H1 (cell line): Measurements from ENCODE around the gene TMEM63A. TPM values are rescaled to one million over a fixed set of nuclear protein-coding genes. Genes with fewer than 3 reads are reported as not detected.

ENCODE experiments used
- ATF2 ChIP-seq: IDR thresholded peaks from 2 replicates; pipeline ENCODE4 v1.6.1; 2012; ENCODE audit warnings: low read length, inconsistent platforms
- BCL11A ChIP-seq, 2 experiments: IDR thresholded peaks; one replicate each; pipeline ENCODE4 v1.6.1; 2011; ENCODE audit warnings: low read depth in 2 of 2, low read length in 2 of 2, mild to moderate bottlenecking in 2 of 2
- SAP30 ChIP-seq: fragments of 300-600 bp; sonication (generic); IDR thresholded peaks from 2 replicates; pipeline ENCODE4 v1.7.1; 2012; ENCODE audit warnings: low read length, moderate library complexity, mild to moderate bottlenecking, inconsistent platforms; ENCODE audit not compliant: insufficient read depth, insufficient replicate concordance
- polyA plus RNA-seq, 7 experiments: library from polyadenylated mRNA; depleted of rRNA in 3 of 7; stranded (reverse) in 5 of 7; unstranded in 2 of 7; fragments of >200 nt in 5 of 7; fragments of 200-250 nt in 2 of 7; gene quantifications; 1 replicate in 5 of 7; 2 replicates in 1 of 7; 4 replicates in 1 of 7; pipeline versions ENCODE4 v1.2.1 to v1.2.3, GENCODE V29; 2011 to 2013; ENCODE audit warnings: missing spikeins in 2 of 7, mixed read lengths in 2 of 7
- total RNA-seq: library from RNA; stranded (reverse); fragmentation: NEBNext Ultra II Directional; extraction: Animal tissue kit (Norgen Biotek cat#: 25700); gene quantifications from 2 replicates; pipeline ENCODE4 v1.2.1, GENCODE V29; 2021

TMEM63A gene
- total and polyA plus RNA-seq, 2 of the 8 experiments (the other 6 are each of a cell fraction or from before 2014, with no cell fraction given) = 26.1 to 55.4 TPM

GRCh38 chr1:225866061-225866837 lies 15.9 kb downstream of the TMEM63A start (continued):
- TF ChIP-seq ATF2 = no peak
- no peak for TF ChIP-seq BCL11A (IDR thresholded peaks at IDR 0.05; ENCODE audit: low read depth in 2 of 2, low read length in 2 of 2)
- TF ChIP-seq SAP30 = no peak
